ENCODE measurements around the gene EBP.

Gene EBP

GRCh38 chrX:48512371-48512935 is 9.2 kb upstream of the EBP start:
- Histone ChIP-seq H3K36me3 (ENCODE audit: control insufficient read depth, insufficient read depth, low read length) (no peaks in the 10 kb centered on the region; the same call in 1 of the 2 replicates), H3K27me3 (replicated peaks; ENCODE audit: control insufficient read depth, insufficient read depth, low read length) (no peaks in the 10 kb centered on the region), H3K4me3 (replicated peaks; ENCODE audit: low read depth, low read length) (no peak overlapping the region)
- no peak for TF ChIP-seq CTCF (IDR thresholded peaks at IDR 0.05; ENCODE audit: insufficient read depth, low read length, poor library complexity, severe bottlenecking)
- DNase-seq (ENCODE audit: extremely low read depth, insufficient read length) = no peak

- Histone ChIP-seq H3K36me3 (ENCODE audit: control insufficient read depth, insufficient read depth, low read length) (no peaks in the 10 kb centered on the region; the same call in 1 of the 2 replicates), H3K27me3 (replicated peaks; ENCODE audit: control insufficient read depth, insufficient read depth, low read length) (no peaks in the 10 kb centered on the region), H3K4me3 (replicated peaks; ENCODE audit: low read depth, low read length) (no peak overlapping the region)
- DNase-seq (ENCODE audit: extremely low read depth, insufficient read length) = no peak
- TF ChIP-seq CTCF (IDR thresholded peaks at IDR 0.05; ENCODE audit: insufficient read depth, low read length, poor library complexity, severe bottlenecking) = no peak
Observed at GRCh38 chrX:48513670-48514069, 7.9 kb upstream of the EBP start.

- Histone ChIP-seq H3K36me3 (ENCODE audit: control insufficient read depth, insufficient read depth, low read length) (no peaks in the 10 kb centered on the region; the same call in 1 of the 2 replicates), H3K27me3 (replicated peaks; ENCODE audit: control insufficient read depth, insufficient read depth, low read length) (no peaks in the 10 kb centered on the region), H3K4me3 (replicated peaks; ENCODE audit: low read depth, low read length) (no peak overlapping the region)
- TF ChIP-seq CTCF (IDR thresholded peaks at IDR 0.05; ENCODE audit: insufficient read depth, low read length, poor library complexity, severe bottlenecking) = no peak
- DNase-seq (ENCODE audit: extremely low read depth, insufficient read length) = no peak
Observed at GRCh38 chrX:48514126-48514806, 7.3 kb upstream of the EBP start.

- no peaks in the 10 kb centered on the region for H3K27me3 ChIP-seq (replicated peaks; ENCODE audit: control insufficient read depth, insufficient read depth, low read length)
- no peak for TF ChIP-seq CTCF (IDR thresholded peaks at IDR 0.05; ENCODE audit: insufficient read depth, low read length, poor library complexity, severe bottlenecking)
- no peak overlapping the region for H3K4me3 ChIP-seq (replicated peaks; ENCODE audit: low read depth, low read length)
- DNase-seq (ENCODE audit: extremely low read depth, insufficient read length) = no peak
- H3K36me3 ChIP-seq (ENCODE audit: control insufficient read depth, insufficient read depth, low read length) = no peaks in the 10 kb centered on the region; the same call in 1 of the 2 replicates
Observed at GRCh38 chrX:48514868-48515460, 6.6 kb upstream of the EBP start.

- no peak for TF ChIP-seq CTCF (IDR thresholded peaks at IDR 0.05; ENCODE audit: insufficient read depth, low read length, poor library complexity, severe bottlenecking)
- Histone ChIP-seq H3K27me3 (replicated peaks; ENCODE audit: control insufficient read depth, insufficient read depth, low read length) (no peaks in the 10 kb centered on the region), H3K36me3 (ENCODE audit: control insufficient read depth, insufficient read depth, low read length) (no peaks in the 10 kb centered on the region; the same call in 1 of the 2 replicates), H3K4me3 (replicated peaks; ENCODE audit: low read depth, low read length) (no peak overlapping the region)
- DNase-seq (ENCODE audit: extremely low read depth, insufficient read length) = no peak
Observed at GRCh38 chrX:48515842-48516241, 5.8 kb upstream of the EBP start.
